Caco-2 (cell line): ENCODE data around the gene PALLD. TPM values are rescaled to one million over a fixed set of nuclear protein-coding genes. Genes with fewer than 3 reads are reported as not detected.

ENCODE experiments used
- BruUV-seq: library from RNA; stranded (reverse); fragments of 400-500 nt; replicated peaks from 2 replicates; lab custom pipeline; 2021; lab: Mats Ljungman, UMichigan
- CTCF ChIA-PET: fragments of 300-600 bp; sonication (Branson Sonifier 250); formaldehyde crosslinking; loops from one replicate; lab custom pipeline; 2022; ENCODE audit warnings: antibody characterized with exemption; lab: Charles Lee
- POLR2A ChIA-PET: fragments of 300-600 bp; sonication (Branson Sonifier 250); formaldehyde crosslinking; loops from one replicate; lab custom pipeline; 2022; ENCODE audit warnings: antibody characterized with exemption; lab: Charles Lee
- DNase-seq, 2 experiments: peaks; one replicate each; pipeline versions ENCODE4 v3.0.0 to v3.0.0-alpha.2; 2020 to 2022
- H3K27me3 ChIP-seq: replicated peaks from 2 replicates; pipeline ENCODE4 v1.6.0; 2011; ENCODE audit warnings: low read length; ENCODE audit not compliant: control insufficient read depth, insufficient read depth
- H3K36me3 ChIP-seq: 2 replicates; pipeline ENCODE4 v1.5.1; 2011; ENCODE audit warnings: low read length; ENCODE audit not compliant: control insufficient read depth, insufficient read depth
- H3K4me1 ChIP-seq: fragments of 250-450 bp; sonication (Bioruptor Pico); 2 replicates; pipeline ENCODE4 v1.5.1; 2020; ENCODE audit warnings: mild to moderate bottlenecking
- H3K4me3 ChIP-seq: 2 replicates; pipeline ENCODE4 v1.5.1; 2011; ENCODE audit warnings: low read depth, mild to moderate bottlenecking, control low read depth, low read length
- H3K9me3 ChIP-seq: fragments of 250-450 bp; sonication (Bioruptor Pico); 2 replicates; pipeline ENCODE4 v1.5.1; 2020; ENCODE audit warnings: mild to moderate bottlenecking, moderate library complexity
- H3K27ac Mint-ChIP-seq: one replicate; pipeline ENCODE4 v1.8.0; 2022; ENCODE audit warnings: mixed read lengths; ENCODE audit not compliant: unreplicated experiment
- H3K27me3 Mint-ChIP-seq: one replicate; pipeline ENCODE4 v1.8.0; 2022; ENCODE audit warnings: mixed read lengths; ENCODE audit not compliant: insufficient read depth, unreplicated experiment
- H3K36me3 Mint-ChIP-seq: one replicate; pipeline ENCODE4 v1.8.0; 2022; ENCODE audit warnings: mild to moderate bottlenecking, mixed read lengths; ENCODE audit not compliant: insufficient read depth, unreplicated experiment
- H3K4me1 Mint-ChIP-seq: one replicate; pipeline ENCODE4 v1.8.0; 2022; ENCODE audit warnings: low read depth, mixed read lengths; ENCODE audit not compliant: unreplicated experiment
- H3K4me3 Mint-ChIP-seq: one replicate; pipeline ENCODE4 v1.8.0; 2022; ENCODE audit warnings: mild to moderate bottlenecking, moderate library complexity, mixed read lengths; ENCODE audit not compliant: unreplicated experiment
- H3K9me3 Mint-ChIP-seq: one replicate; pipeline ENCODE4 v1.8.0; 2022; ENCODE audit warnings: mixed read lengths; ENCODE audit not compliant: unreplicated experiment
- intact Hi-C: fragments of 100-400 bp; cut with micrococcal nuclease; formaldehyde crosslinking; loops from one replicate; pipeline ENCODE4 v1.10.0; 2022; ENCODE audit not compliant: unreplicated experiment
- total RNA-seq: library from RNA; stranded (reverse); gene quantifications from 2 replicates; pipeline ENCODE4 v1.2.3, GENCODE V29; 2022
- TF ChIP-seq, protein P1 (sequence below), 2 experiments: fragments of 200-600 bp in 1 of 2; IDR thresholded peaks; 1 replicate in 1 of 2; 2 replicates in 1 of 2; pipeline versions ENCODE4 v1.5.1 to v1.8.0; 2011 to 2022; ENCODE audit warnings: antibody characterized with exemption in 1 of 2, control low read depth in 1 of 2, inconsistent platforms in 1 of 2, low read depth in 1 of 2, low read length in 1 of 2, mild to moderate bottlenecking in 1 of 2, moderate library complexity in 1 of 2; ENCODE audit not compliant: insufficient read depth in 1 of 2, severe bottlenecking in 1 of 2, unreplicated experiment in 1 of 2

The PALLD gene
- total RNA-seq, 1 experiment from 2014 or later, result 12.3 TPM

DNA sequence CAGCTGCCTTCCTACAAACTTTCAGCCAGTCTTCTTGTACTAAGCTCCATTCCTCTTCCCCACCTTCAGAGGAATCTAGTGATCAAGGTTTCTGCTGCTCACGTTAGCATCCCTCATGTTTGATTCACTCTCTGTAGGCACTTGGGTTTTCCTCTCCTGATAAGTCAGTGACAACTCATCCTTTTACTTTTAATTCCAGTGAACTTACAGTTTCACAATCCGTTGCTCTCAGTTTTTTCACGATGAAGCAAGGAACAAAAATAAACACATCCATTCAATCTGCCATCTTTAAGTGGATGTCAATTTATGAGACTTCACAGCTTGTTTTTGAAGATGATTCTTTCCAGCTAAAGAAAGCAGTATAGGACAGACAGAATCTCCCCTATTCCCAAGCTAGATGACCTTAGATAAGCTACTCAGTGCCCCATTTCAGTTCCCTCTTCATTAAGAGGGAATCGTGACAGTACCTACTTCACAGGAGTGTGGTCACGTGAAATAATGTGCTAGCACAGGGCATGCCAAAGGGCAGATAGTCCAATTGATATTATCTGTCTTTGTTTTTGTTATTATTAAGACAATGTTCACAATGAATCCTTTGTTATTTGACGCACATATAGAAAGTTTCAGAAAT lies 234.3 kb downstream of the PALLD start:
- Histone ChIP-seq H3K36me3 (no peaks in the 10 kb centered on the region), H3K4me1 (no peaks in the 10 kb centered on the region), H3K4me3 (no peak overlapping the region), H3K9me3 (no peaks in the 10 kb centered on the region), H3K27me3 (no peaks in the 10 kb centered on the region)
- H3K4me3 Mint-ChIP-seq, result no peak overlapping the region
- H3K9me3 Mint-ChIP-seq, result no peaks in the 10 kb centered on the region
- no peak overlapping the region for H3K27ac Mint-ChIP-seq
- intact Hi-C loops, result no loop called here
- POLR2A ChIA-PET, result no interaction called here
- TF ChIP-seq, protein P1, sequence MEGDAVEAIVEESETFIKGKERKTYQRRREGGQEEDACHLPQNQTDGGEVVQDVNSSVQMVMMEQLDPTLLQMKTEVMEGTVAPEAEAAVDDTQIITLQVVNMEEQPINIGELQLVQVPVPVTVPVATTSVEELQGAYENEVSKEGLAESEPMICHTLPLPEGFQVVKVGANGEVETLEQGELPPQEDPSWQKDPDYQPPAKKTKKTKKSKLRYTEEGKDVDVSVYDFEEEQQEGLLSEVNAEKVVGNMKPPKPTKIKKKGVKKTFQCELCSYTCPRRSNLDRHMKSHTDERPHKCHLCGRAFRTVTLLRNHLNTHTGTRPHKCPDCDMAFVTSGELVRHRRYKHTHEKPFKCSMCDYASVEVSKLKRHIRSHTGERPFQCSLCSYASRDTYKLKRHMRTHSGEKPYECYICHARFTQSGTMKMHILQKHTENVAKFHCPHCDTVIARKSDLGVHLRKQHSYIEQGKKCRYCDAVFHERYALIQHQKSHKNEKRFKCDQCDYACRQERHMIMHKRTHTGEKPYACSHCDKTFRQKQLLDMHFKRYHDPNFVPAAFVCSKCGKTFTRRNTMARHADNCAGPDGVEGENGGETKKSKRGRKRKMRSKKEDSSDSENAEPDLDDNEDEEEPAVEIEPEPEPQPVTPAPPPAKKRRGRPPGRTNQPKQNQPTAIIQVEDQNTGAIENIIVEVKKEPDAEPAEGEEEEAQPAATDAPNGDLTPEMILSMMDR (IDR thresholded peaks at IDR 0.05; ENCODE audit: insufficient read depth in 1 of 2, low read depth in 1 of 2, low read length in 1 of 2, severe bottlenecking in 1 of 2, unreplicated experiment in 1 of 2), result no peak
- H3K27me3 Mint-ChIP-seq, result peaks cover 3% of the 10 kb centered on the region
- DNase-seq, result no peak
- BruUV-seq, result no TSS peak
- H3K36me3 Mint-ChIP-seq, result no peaks in the 10 kb centered on the region
- CTCF ChIA-PET, result no interaction called here
- peaks cover 6% of the 10 kb centered on the region for H3K4me1 Mint-ChIP-seq

DNA sequence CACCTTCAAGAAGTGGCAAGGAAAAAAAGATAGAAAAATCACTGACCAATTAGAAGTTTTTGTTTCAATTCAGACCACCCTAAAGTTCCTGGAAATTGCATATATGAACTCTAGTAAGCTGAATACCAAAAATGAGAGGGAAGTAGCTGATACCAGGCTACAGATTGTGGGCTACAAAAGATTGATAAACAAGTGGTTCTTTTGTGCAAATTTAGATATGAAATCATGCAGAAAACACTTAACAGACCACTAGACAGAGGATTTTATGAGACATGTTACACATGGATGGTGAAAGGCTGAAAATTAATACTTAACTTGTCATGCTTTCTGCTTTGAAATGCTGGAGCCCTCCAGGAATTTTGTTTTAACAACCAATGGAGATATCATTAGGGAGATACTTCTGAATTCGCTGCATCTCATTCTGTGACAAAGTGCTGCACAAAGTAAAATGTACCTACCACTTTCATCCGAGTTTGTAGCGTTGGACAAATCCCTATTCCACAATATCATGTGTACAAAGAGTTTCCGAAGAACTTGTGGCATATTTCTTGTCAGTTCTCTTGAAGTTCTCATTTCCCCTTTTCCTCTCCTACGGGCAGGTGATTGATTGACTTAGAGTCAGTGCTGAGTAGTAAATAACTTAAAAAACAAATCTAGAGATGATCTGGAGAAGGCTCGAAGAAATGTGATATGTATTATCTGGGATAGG lies 235.0 kb downstream of the PALLD start:
- TF ChIP-seq, protein P1 (IDR thresholded peaks at IDR 0.05; ENCODE audit: insufficient read depth in 1 of 2, low read depth in 1 of 2, low read length in 1 of 2, severe bottlenecking in 1 of 2, unreplicated experiment in 1 of 2), result no peak
- Mint-ChIP-seq H3K4me3 (no peak overlapping the region), H3K4me1 (peaks cover 6% of the 10 kb centered on the region), H3K27me3 (peaks cover 3% of the 10 kb centered on the region), H3K9me3 (no peaks in the 10 kb centered on the region), H3K36me3 (no peaks in the 10 kb centered on the region), H3K27ac (no peak overlapping the region)
- Histone ChIP-seq H3K4me1 (no peaks in the 10 kb centered on the region), H3K9me3 (no peaks in the 10 kb centered on the region), H3K36me3 (no peaks in the 10 kb centered on the region), H3K27me3 (no peaks in the 10 kb centered on the region), H3K4me3 (no peak overlapping the region)
- intact Hi-C loops, result no loop called here
- ChIA-PET POLR2A (no interaction called here), CTCF (no interaction called here)
- no TSS peak for BruUV-seq
- no peak for DNase-seq

DNA sequence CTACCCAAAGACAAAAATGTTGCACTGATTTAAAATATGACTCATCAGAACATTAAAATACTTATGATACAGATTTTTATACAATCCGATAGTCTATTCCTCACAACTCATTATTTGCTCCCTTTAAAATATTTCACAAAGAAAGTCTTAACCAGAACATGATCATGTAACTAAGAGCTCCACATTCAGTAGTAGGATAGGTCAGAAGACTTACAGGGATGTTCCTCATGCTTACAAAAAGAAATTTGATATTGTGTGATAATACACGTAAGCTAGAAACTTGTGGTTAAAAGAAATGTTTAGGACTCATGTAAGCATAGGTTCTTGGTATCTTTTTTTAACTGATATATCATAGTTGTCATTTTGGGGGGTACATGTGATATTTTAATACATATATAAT lies 235.9 kb downstream of the PALLD start:
- no peaks in the 10 kb centered on the region for H3K36me3 Mint-ChIP-seq
- no peaks in the 10 kb centered on the region for H3K9me3 Mint-ChIP-seq
- CTCF ChIA-PET, result no interaction called here
- DNase-seq, result no peak
- H3K4me3 Mint-ChIP-seq, result no peak overlapping the region
- no peaks in the 10 kb centered on the region for H3K4me1 ChIP-seq
- H3K4me3 ChIP-seq, result no peak overlapping the region
- H3K27ac Mint-ChIP-seq, result no peak overlapping the region
- H3K27me3 ChIP-seq, result no peaks in the 10 kb centered on the region
- intact Hi-C loops, result no loop called here
- no peaks in the 10 kb centered on the region for H3K9me3 ChIP-seq
- TF ChIP-seq, protein P1 (IDR thresholded peaks at IDR 0.05; ENCODE audit: insufficient read depth in 1 of 2, low read depth in 1 of 2, low read length in 1 of 2, severe bottlenecking in 1 of 2, unreplicated experiment in 1 of 2), result no peak
- H3K4me1 Mint-ChIP-seq, result peaks cover 6% of the 10 kb centered on the region
- H3K27me3 Mint-ChIP-seq, result peaks cover 3% of the 10 kb centered on the region
- POLR2A ChIA-PET, result no interaction called here
- H3K36me3 ChIP-seq, result no peaks in the 10 kb centered on the region
- BruUV-seq, result no TSS peak
